Astrocyte (in vitro differentiated cells and primary cell): ENCODE measurements around the gene AGPAT1. TPM values are rescaled to one million over a fixed set of nuclear protein-coding genes. Genes with fewer than 3 reads are reported as not detected.

Experiments used
- DNase-seq: peaks from one replicate; pipeline ENCODE4 v3.0.0-alpha.2; 2010; ENCODE audit warnings: low read depth
- FAIRE-seq: peaks from 2 replicates; lab custom pipeline; 2011; peaks lifted over from hg19 to GRCh38; lab: Jason Lieb, UNC
- H2AFZ ChIP-seq: 2 replicates; pipeline ENCODE4 v1.6.0; 2012; ENCODE audit warnings: low read depth, low read length, inconsistent platforms
- H3K27ac ChIP-seq: 2 replicates; pipeline ENCODE4 v1.5.1; 2011; ENCODE audit warnings: low read depth, low read length, inconsistent platforms
- H3K27me3 ChIP-seq: 2 replicates; pipeline ENCODE4 v1.6.0; 2011; ENCODE audit warnings: low read length, inconsistent platforms; ENCODE audit not compliant: insufficient read depth
- H3K36me3 ChIP-seq: 2 replicates; pipeline ENCODE4 v1.5.1; 2011; ENCODE audit warnings: low read length, inconsistent platforms; ENCODE audit not compliant: insufficient read depth
- H3K4me1 ChIP-seq: 2 replicates; pipeline ENCODE4 v1.5.1; 2011; ENCODE audit warnings: low read length, inconsistent platforms; ENCODE audit not compliant: insufficient read depth
- H3K4me2 ChIP-seq: 2 replicates; pipeline ENCODE4 v1.6.0; 2012; ENCODE audit warnings: low read length, inconsistent platforms
- H3K4me3 ChIP-seq: 2 replicates; pipeline ENCODE4 v1.5.1; 2011; ENCODE audit warnings: low read depth, mild to moderate bottlenecking, low read length, inconsistent platforms; ENCODE audit not compliant: insufficient read depth
- H3K79me2 ChIP-seq: 2 replicates; pipeline ENCODE4 v1.6.0; 2012; ENCODE audit warnings: mild to moderate bottlenecking, low read length, inconsistent platforms; ENCODE audit not compliant: insufficient read depth
- H3K9ac ChIP-seq: 2 replicates; pipeline ENCODE4 v1.6.0; 2012; ENCODE audit warnings: mild to moderate bottlenecking, low read length, inconsistent platforms
- H3K9me3 ChIP-seq: 2 replicates; pipeline ENCODE4 v1.5.1; 2012; ENCODE audit warnings: low read depth, mild to moderate bottlenecking, low read length, inconsistent platforms; ENCODE audit not compliant: insufficient read depth
- H4K20me1 ChIP-seq: 2 replicates; pipeline ENCODE4 v1.6.0; 2012; ENCODE audit warnings: low read length, inconsistent platforms; ENCODE audit not compliant: insufficient read depth
- H3K27ac Mint-ChIP-seq: one replicate; pipeline ENCODE4 v1.8.0; 2021; ENCODE audit warnings: mild to moderate bottlenecking, mixed read lengths; ENCODE audit not compliant: unreplicated experiment
- H3K27me3 Mint-ChIP-seq: one replicate; pipeline ENCODE4 v1.8.0; 2021; ENCODE audit warnings: low read depth, mixed read lengths; ENCODE audit not compliant: unreplicated experiment
- H3K36me3 Mint-ChIP-seq: one replicate; pipeline ENCODE4 v1.8.0; 2021; ENCODE audit warnings: low read depth, mixed read lengths; ENCODE audit not compliant: unreplicated experiment
- H3K4me1 Mint-ChIP-seq: one replicate; pipeline ENCODE4 v1.8.0; 2021; ENCODE audit warnings: low read depth, mixed read lengths; ENCODE audit not compliant: unreplicated experiment
- H3K4me3 Mint-ChIP-seq: one replicate; pipeline ENCODE4 v1.8.0; 2021; ENCODE audit warnings: mild to moderate bottlenecking, moderate library complexity, mixed read lengths; ENCODE audit not compliant: unreplicated experiment
- H3K9me3 Mint-ChIP-seq: one replicate; pipeline ENCODE4 v1.8.0; 2021; ENCODE audit warnings: mild to moderate bottlenecking, mixed read lengths; ENCODE audit not compliant: unreplicated experiment
- EZH2 ChIP-seq: IDR thresholded peaks from 2 replicates; pipeline ENCODE4 v1.6.1; 2012; ENCODE audit warnings: mild to moderate bottlenecking, low read length, inconsistent platforms; ENCODE audit not compliant: insufficient read depth
- total RNA-seq: library from RNA; stranded (reverse); gene quantifications from 2 replicates; pipeline ENCODE4 v1.2.1, GENCODE V29; 2021
- TF ChIP-seq, protein P1 (sequence below): IDR thresholded peaks from 2 replicates; pipeline ENCODE4 v1.5.1; 2011; ENCODE audit warnings: low read depth, mild to moderate bottlenecking, inconsistent platforms, low read length, moderate library complexity; ENCODE audit not compliant: insufficient read depth

Gene AGPAT1
- total RNA-seq, 1 donor from 2014 or later, result 94.8 TPM

DNA sequence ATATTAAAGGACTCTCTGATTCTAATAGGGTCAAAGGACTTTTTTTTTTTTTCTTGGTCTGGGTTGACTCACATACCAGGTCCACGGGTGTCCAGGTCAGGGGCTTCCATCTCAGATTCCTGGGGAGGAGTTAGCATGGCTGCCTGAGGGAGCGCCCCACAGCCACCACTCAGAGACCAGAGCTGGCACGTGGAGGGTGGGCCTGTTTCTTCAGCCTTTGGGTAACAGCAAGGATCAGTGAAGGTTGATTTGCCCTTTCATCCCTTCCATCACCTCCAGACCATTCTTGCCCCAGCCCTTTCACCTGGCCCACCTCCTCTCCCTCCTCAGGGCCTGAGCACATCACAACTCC is 22.4 kb upstream of the AGPAT1 start:
- Histone ChIP-seq H3K27me3 (no peaks in the 10 kb centered on the region), H3K36me3 (no peaks in the 10 kb centered on the region), H3K4me2 (no peak overlapping the region), H3K4me1 (peaks cover 15% of the 10 kb centered on the region), H3K9ac (no peak overlapping the region), H4K20me1 (no peaks in the 10 kb centered on the region), H3K79me2 (no peaks in the 10 kb centered on the region), H2AFZ (no peak overlapping the region), H3K27ac (no peak overlapping the region), H3K4me3 (no peak overlapping the region), H3K9me3 (no peaks in the 10 kb centered on the region)
- Mint-ChIP-seq H3K4me3 (no peak overlapping the region), H3K36me3 (no peaks in the 10 kb centered on the region), H3K27ac (no peak overlapping the region), H3K4me1 (peaks cover 11% of the 10 kb centered on the region), H3K27me3 (peaks cover 6% of the 10 kb centered on the region), H3K9me3 (no peaks in the 10 kb centered on the region)
- no peak for FAIRE-seq
- no peak for TF ChIP-seq EZH2
- TF ChIP-seq, protein P1, sequence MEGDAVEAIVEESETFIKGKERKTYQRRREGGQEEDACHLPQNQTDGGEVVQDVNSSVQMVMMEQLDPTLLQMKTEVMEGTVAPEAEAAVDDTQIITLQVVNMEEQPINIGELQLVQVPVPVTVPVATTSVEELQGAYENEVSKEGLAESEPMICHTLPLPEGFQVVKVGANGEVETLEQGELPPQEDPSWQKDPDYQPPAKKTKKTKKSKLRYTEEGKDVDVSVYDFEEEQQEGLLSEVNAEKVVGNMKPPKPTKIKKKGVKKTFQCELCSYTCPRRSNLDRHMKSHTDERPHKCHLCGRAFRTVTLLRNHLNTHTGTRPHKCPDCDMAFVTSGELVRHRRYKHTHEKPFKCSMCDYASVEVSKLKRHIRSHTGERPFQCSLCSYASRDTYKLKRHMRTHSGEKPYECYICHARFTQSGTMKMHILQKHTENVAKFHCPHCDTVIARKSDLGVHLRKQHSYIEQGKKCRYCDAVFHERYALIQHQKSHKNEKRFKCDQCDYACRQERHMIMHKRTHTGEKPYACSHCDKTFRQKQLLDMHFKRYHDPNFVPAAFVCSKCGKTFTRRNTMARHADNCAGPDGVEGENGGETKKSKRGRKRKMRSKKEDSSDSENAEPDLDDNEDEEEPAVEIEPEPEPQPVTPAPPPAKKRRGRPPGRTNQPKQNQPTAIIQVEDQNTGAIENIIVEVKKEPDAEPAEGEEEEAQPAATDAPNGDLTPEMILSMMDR, result no peak
- DNase-seq, result no peak

DNA sequence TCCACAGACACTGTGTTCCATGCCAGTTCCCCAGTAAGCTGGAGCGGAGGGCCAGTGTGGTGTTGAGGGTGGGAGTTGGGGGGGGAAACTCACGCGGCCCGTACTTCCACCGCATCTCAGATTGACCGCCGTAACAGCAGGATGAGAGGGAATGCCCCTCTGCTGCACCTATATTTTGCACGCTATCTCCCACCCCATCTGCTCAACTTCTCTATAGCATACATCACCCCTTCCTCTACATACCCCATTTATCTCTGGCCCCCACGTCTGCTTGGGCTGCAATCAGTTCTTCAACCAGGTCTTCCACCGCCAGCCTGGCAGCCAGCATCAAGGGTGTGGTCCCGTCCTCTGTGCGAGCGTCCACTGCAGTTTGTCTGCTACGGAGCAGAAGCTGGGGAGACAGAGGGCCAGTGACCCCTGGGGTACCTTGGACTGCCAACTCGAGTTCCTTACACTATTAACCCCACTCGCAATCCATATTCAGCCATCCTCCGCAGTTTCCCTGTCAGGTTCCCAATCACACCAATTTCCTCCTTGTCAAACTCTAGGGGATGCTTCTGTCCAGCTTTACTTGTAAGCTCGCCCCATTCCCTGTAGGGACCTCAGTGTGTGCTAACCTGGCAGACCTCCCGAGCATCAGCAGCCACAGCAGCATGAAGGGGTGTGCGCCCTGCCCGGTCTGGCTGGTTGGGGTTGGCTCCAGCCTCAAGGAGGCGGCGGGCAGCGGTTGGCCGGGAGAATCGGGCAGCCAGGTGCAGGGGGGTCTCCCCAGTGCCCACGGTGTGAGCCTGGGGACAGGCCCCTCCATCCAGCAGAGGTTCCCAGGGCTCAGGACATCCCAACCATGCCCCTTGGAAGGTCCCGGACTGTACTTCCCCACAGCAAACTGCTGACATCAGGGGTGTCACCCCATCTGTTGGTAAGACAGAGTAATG is 21.1 kb upstream of the AGPAT1 start:
- Histone ChIP-seq H3K27ac (peak overlapping the region; percentile 100), H4K20me1 (no peaks in the 10 kb centered on the region), H3K4me1 (peaks cover 21% of the 10 kb centered on the region), H3K36me3 (no peaks in the 10 kb centered on the region), H3K9me3 (no peaks in the 10 kb centered on the region), H3K9ac (peak overlapping the region; percentile 99), H3K27me3 (no peaks in the 10 kb centered on the region), H3K79me2 (peaks cover 2% of the 10 kb centered on the region), H3K4me2 (peak overlapping the region; percentile 94), H2AFZ (peak overlapping the region; percentile 79), H3K4me3 (peak overlapping the region; percentile 81)
- Mint-ChIP-seq H3K36me3 (no peaks in the 10 kb centered on the region), H3K9me3 (no peaks in the 10 kb centered on the region), H3K27me3 (peaks cover 4% of the 10 kb centered on the region), H3K4me3 (peak overlapping the region; percentile 93), H3K27ac (peak overlapping the region; percentile 100), H3K4me1 (peaks cover 18% of the 10 kb centered on the region)
- TF ChIP-seq, protein P1, result no peak
- TF ChIP-seq EZH2, result no peak
- no peak for FAIRE-seq
- peak; percentile 6 for DNase-seq
